ENCODE data around the gene HUWE1. TPM values are rescaled to one million over a fixed set of nuclear protein-coding genes. Genes with fewer than 3 reads are reported as not detected.
"Not testable (repeated sequence)": the region's sequence is repeated elsewhere in the genome, so short reads cannot be mapped to it uniquely, and the experiment has no call there.

HUWE1 gene
- polyA plus RNA-seq, 1 experiment: 76.1 TPM

- Histone ChIP-seq H3K4me3 (ENCODE audit: low read depth, low read length) (no peak overlapping the region), H3K27me3 (ENCODE audit: control insufficient read depth, insufficient read depth, low read length) (no peaks in the 10 kb centered on the region), H3K9me3 (ENCODE audit: control insufficient read depth, insufficient read depth, low read length) (no peaks in the 10 kb centered on the region), H3K27ac (ENCODE audit: low read depth, low read length) (no peak overlapping the region)
- CTCF ChIA-PET: no interaction called here
- no peak for DNase-seq (ENCODE audit: low read depth, low spot score)
- POLR2A ChIA-PET: no interaction called here
- TF ChIP-seq CTCF (IDR thresholded peaks at IDR 0.05; ENCODE audit: low read depth, low read length): no peak
These were observed 129.7 kb downstream of the HUWE1 start for GRCh38 chrX:53556868-53557267.

- ChIA-PET CTCF (no interaction called here), POLR2A (no interaction called here)
- no peaks in the 10 kb centered on the region for H3K27me3 ChIP-seq (ENCODE audit: control insufficient read depth, insufficient read depth, low read length)
- DNase-seq (ENCODE audit: low read depth, low spot score): no peak
- H3K4me3 ChIP-seq (ENCODE audit: low read depth, low read length): no peak overlapping the region
- TF ChIP-seq CTCF (IDR thresholded peaks at IDR 0.05; ENCODE audit: low read depth, low read length): no peak
- H3K27ac ChIP-seq (ENCODE audit: low read depth, low read length): no peak overlapping the region
- no peaks in the 10 kb centered on the region for H3K9me3 ChIP-seq (ENCODE audit: control insufficient read depth, insufficient read depth, low read length)
These were observed 135.6 kb downstream of the HUWE1 start for GRCh38 chrX:53550756-53551463.

- no peak for DNase-seq (ENCODE audit: low read depth, low spot score)
- ChIA-PET CTCF (no interaction called here), POLR2A (no interaction called here)
- Histone ChIP-seq H3K27me3 (ENCODE audit: control insufficient read depth, insufficient read depth, low read length) (no peaks in the 10 kb centered on the region), H3K27ac (ENCODE audit: low read depth, low read length) (no peak overlapping the region), H3K4me3 (ENCODE audit: low read depth, low read length) (no peak overlapping the region), H3K9me3 (ENCODE audit: control insufficient read depth, insufficient read depth, low read length) (no peaks in the 10 kb centered on the region)
- no peak for TF ChIP-seq CTCF (IDR thresholded peaks at IDR 0.05; ENCODE audit: low read depth, low read length)
These were observed 138.9 kb downstream of the HUWE1 start for GRCh38 chrX:53547668-53548067.

- CTCF ChIA-PET: no interaction called here
- DNase-seq (ENCODE audit: low read depth, low spot score): no peak
- POLR2A ChIA-PET: no interaction called here
- Histone ChIP-seq H3K9me3 (ENCODE audit: control insufficient read depth, insufficient read depth, low read length) (no peaks in the 10 kb centered on the region), H3K4me3 (ENCODE audit: low read depth, low read length) (no peak overlapping the region), H3K27ac (ENCODE audit: low read depth, low read length) (no peak overlapping the region), H3K27me3 (ENCODE audit: control insufficient read depth, insufficient read depth, low read length) (no peaks in the 10 kb centered on the region)
- no peak for TF ChIP-seq CTCF (IDR thresholded peaks at IDR 0.05; ENCODE audit: low read depth, low read length)
These were observed 141.6 kb downstream of the HUWE1 start for GRCh38 chrX:53544936-53545335.

GRCh38 chrX:53538781-53539180, 147.7 kb downstream of the HUWE1 start:
- DNase-seq (ENCODE audit: low read depth, low spot score): no peak
- ChIA-PET CTCF (no interaction called here), POLR2A (no interaction called here)
- no peak for TF ChIP-seq CTCF (IDR thresholded peaks at IDR 0.05; ENCODE audit: low read depth, low read length)
- Histone ChIP-seq H3K27ac (ENCODE audit: low read depth, low read length) (no peak overlapping the region), H3K9me3 (ENCODE audit: control insufficient read depth, insufficient read depth, low read length) (no peaks in the 10 kb centered on the region), H3K4me3 (ENCODE audit: low read depth, low read length) (no peak overlapping the region), H3K27me3 (ENCODE audit: control insufficient read depth, insufficient read depth, low read length) (no peaks in the 10 kb centered on the region)

GRCh38 chrX:53531255-53531966, 155.1 kb downstream of the HUWE1 start:
- H3K27me3 ChIP-seq (ENCODE audit: control insufficient read depth, insufficient read depth, low read length); H3K4me3 ChIP-seq (ENCODE audit: low read depth, low read length); DNase-seq (ENCODE audit: low read depth, low spot score); H3K9me3 ChIP-seq (ENCODE audit: control insufficient read depth, insufficient read depth, low read length); H3K27ac ChIP-seq (ENCODE audit: low read depth, low read length); CTCF ChIA-PET: not testable (repeated sequence)
- POLR2A ChIA-PET: interaction anchor here (0.6 kb wide), 2 partner anchors 22 to 327 kb away, joined by 4 to 7 read pairs; no protein-coding TSS in a partner anchor
